Left renal pelvis (tissue), 4 donors: ENCODE data around the gene PLPP4. TPM values are rescaled to one million over a fixed set of nuclear protein-coding genes. Genes with fewer than 3 reads are reported as not detected.

Experiments used
- DNase-seq, 4 donors: peaks; one replicate each; pipeline ENCODE4 v3.0.0-alpha.2; 2013; ENCODE audit warnings: low read depth in 4 of 4, low spot score in 3 of 4
- polyA plus RNA-seq, 4 donors: library from polyadenylated mRNA; unstranded; fragments of 120-200 nt; gene quantifications; one replicate each; pipeline ENCODE4 v1.2.1, GENCODE V29; 2013; ENCODE audit not compliant: insufficient read length in 4 of 4

Gene PLPP4
- polyA plus RNA-seq, result 1 to 10 TPM in 3 of 4 donors, under 1 TPM in 1; 0.49 to 6.2 (median 5.2) TPM

- DNase-seq, result peak in 2 of 4 donors; percentile 29 to 51
Observed at GRCh38 chr10:120456626-120457430, at the start of gene PLPP4. Gene PLPP4 (plus strand): TSS chr10:120457227. CDS start chr10:120457306, 79 bp downstream.

GRCh38 chr10:120409816-120410215 lies 47.2 kb upstream of the PLPP4 start:
- DNase-seq, result no peak

- DNase-seq, result no peak
Observed at GRCh38 chr10:120414946-120415345, 42.1 kb upstream of the PLPP4 start.

GRCh38 chr10:120415709-120416330 lies 41.2 kb upstream of the PLPP4 start:
- DNase-seq, result no peak

GRCh38 chr10:120420421-120420820 lies 36.6 kb upstream of the PLPP4 start:
- no peak for DNase-seq

- no peak for DNase-seq
Observed at GRCh38 chr10:120421250-120421649, 35.8 kb upstream of the PLPP4 start.

- DNase-seq, result no peak
Observed at GRCh38 chr10:120422457-120422856, 34.6 kb upstream of the PLPP4 start.

GRCh38 chr10:120423431-120424197 lies 33.4 kb upstream of the PLPP4 start:
- DNase-seq, result peak in 1 of 4 donors; percentile 8

GRCh38 chr10:120424198-120424464 lies 32.9 kb upstream of the PLPP4 start:
- no peak for DNase-seq

- no peak for DNase-seq
Observed at GRCh38 chr10:120426306-120426705, 30.7 kb upstream of the PLPP4 start.

- no peak for DNase-seq
Observed at GRCh38 chr10:120428754-120429153, 28.3 kb upstream of the PLPP4 start.

GRCh38 chr10:120429395-120429794 lies 27.6 kb upstream of the PLPP4 start:
- DNase-seq, result no peak

GRCh38 chr10:120431251-120431651 lies 25.8 kb upstream of the PLPP4 start:
- DNase-seq, result no peak

GRCh38 chr10:120432209-120432608 lies 24.8 kb upstream of the PLPP4 start:
- no peak for DNase-seq

- no peak for DNase-seq
Observed at GRCh38 chr10:120433141-120433540, 23.9 kb upstream of the PLPP4 start.

- DNase-seq, result no peak
Observed at GRCh38 chr10:120436439-120437112, 20.5 kb upstream of the PLPP4 start.

GRCh38 chr10:120437541-120437940 lies 19.5 kb upstream of the PLPP4 start:
- DNase-seq, result no peak

GRCh38 chr10:120451968-120452367 lies 5.1 kb upstream of the PLPP4 start:
- no peak for DNase-seq

GRCh38 chr10:120453319-120453718 lies 3.7 kb upstream of the PLPP4 start:
- no peak for DNase-seq

GRCh38 chr10:120453886-120454285 lies 3.1 kb upstream of the PLPP4 start:
- DNase-seq, result no peak

GRCh38 chr10:120455004-120455403 lies 2.0 kb upstream of the PLPP4 start:
- no peak for DNase-seq
